Measurements from ENCODE around the gene DPF3.

GRCh38 chr14:72902801-72903530 lies 9.1 kb upstream of the DPF3 start:
- TF ChIP-seq CTCF (IDR thresholded peaks at IDR 0.05) = no peak
- no peak for TF ChIP-seq POLR2A (IDR thresholded peaks at IDR 0.05)

Data from right lobe of liver (tissue), 4 donors.